Islet of Langerhans (tissue), 1 donor: ENCODE measurements around the gene NKX2-3.

Experiments used
- FAIRE-seq: peaks from one replicate; lab custom pipeline; 2011; peaks lifted over from hg19 to GRCh38; lab: Jason Lieb, UNC

NKX2-3 gene

GRCh38 chr10:99539120-99539519 lies 6.4 kb downstream of the NKX2-3 start:
- no peak for FAIRE-seq

GRCh38 chr10:99539820-99540219 lies 7.1 kb downstream of the NKX2-3 start:
- no peak for FAIRE-seq

GRCh38 chr10:99540306-99540656 lies 7.5 kb downstream of the NKX2-3 start:
- no peak for FAIRE-seq

GRCh38 chr10:99540657-99541531 lies 8.2 kb downstream of the NKX2-3 start:
- no peak for FAIRE-seq

GRCh38 chr10:99544322-99544721 lies 11.6 kb downstream of the NKX2-3 start:
- FAIRE-seq, result no peak

- no peak for FAIRE-seq
Measured at GRCh38 chr10:99548041-99548530, 15.3 kb downstream of the NKX2-3 start.

- FAIRE-seq, result no peak
Measured at GRCh38 chr10:99551158-99551557, 18.4 kb downstream of the NKX2-3 start.

GRCh38 chr10:99551616-99552015 lies 18.9 kb downstream of the NKX2-3 start:
- no peak for FAIRE-seq

GRCh38 chr10:99555371-99555770 lies 22.6 kb downstream of the NKX2-3 start:
- FAIRE-seq, result no peak

- no peak for FAIRE-seq
Measured at GRCh38 chr10:99555825-99556523, 23.2 kb downstream of the NKX2-3 start.

- no peak for FAIRE-seq
Measured at GRCh38 chr10:99557044-99557443, 24.3 kb downstream of the NKX2-3 start.

- FAIRE-seq, result no peak
Measured at GRCh38 chr10:99558708-99559107, 26.0 kb downstream of the NKX2-3 start.

GRCh38 chr10:99560277-99561126 lies 27.8 kb downstream of the NKX2-3 start:
- no peak for FAIRE-seq

- no peak for FAIRE-seq
Measured at GRCh38 chr10:99562631-99563030, 29.9 kb downstream of the NKX2-3 start.

- FAIRE-seq, result no peak
Measured at GRCh38 chr10:99564361-99564760, 31.6 kb downstream of the NKX2-3 start.

- FAIRE-seq, result no peak
Measured at GRCh38 chr10:99565166-99565565, 32.4 kb downstream of the NKX2-3 start.

GRCh38 chr10:99569253-99569939 lies 36.7 kb downstream of the NKX2-3 start:
- no peak for FAIRE-seq

- no peak for FAIRE-seq
Measured at GRCh38 chr10:99569961-99570360, 37.2 kb downstream of the NKX2-3 start.

GRCh38 chr10:99571816-99572215 lies 39.1 kb downstream of the NKX2-3 start:
- no peak for FAIRE-seq

GRCh38 chr10:99573790-99574189 lies 41.0 kb downstream of the NKX2-3 start:
- no peak for FAIRE-seq

GRCh38 chr10:99579971-99580370 lies 47.2 kb downstream of the NKX2-3 start:
- FAIRE-seq, result no peak

- no peak for FAIRE-seq
Measured at GRCh38 chr10:99582255-99582770, 49.6 kb downstream of the NKX2-3 start.
